Stomach (tissue), 4 donors: ENCODE data around the gene SH3TC1.

Experiments
- POLR2A ChIP-seq, 4 donors: fragments of 450-650 bp; IDR thresholded peaks; one replicate each; pipeline ENCODE4 v1.6.1; 2016; ENCODE audit warnings: antibody characterized with exemption in 4 of 4, control low read depth in 2 of 4, mild to moderate bottlenecking in 1 of 4, moderate library complexity in 1 of 4
- TF ChIP-seq, protein P1 (sequence below), 7 experiments: fragments of 450-650 bp in 4 of 7; fragments of 200-600 bp in 3 of 7; sonication (generic) in 3 of 7; IDR thresholded peaks; one replicate each; pipeline ENCODE4 v1.5.1; 2016 to 2019; ENCODE audit warnings: antibody characterized with exemption in 7 of 7, control low read depth in 2 of 7, mild to moderate bottlenecking in 1 of 7

DNA sequence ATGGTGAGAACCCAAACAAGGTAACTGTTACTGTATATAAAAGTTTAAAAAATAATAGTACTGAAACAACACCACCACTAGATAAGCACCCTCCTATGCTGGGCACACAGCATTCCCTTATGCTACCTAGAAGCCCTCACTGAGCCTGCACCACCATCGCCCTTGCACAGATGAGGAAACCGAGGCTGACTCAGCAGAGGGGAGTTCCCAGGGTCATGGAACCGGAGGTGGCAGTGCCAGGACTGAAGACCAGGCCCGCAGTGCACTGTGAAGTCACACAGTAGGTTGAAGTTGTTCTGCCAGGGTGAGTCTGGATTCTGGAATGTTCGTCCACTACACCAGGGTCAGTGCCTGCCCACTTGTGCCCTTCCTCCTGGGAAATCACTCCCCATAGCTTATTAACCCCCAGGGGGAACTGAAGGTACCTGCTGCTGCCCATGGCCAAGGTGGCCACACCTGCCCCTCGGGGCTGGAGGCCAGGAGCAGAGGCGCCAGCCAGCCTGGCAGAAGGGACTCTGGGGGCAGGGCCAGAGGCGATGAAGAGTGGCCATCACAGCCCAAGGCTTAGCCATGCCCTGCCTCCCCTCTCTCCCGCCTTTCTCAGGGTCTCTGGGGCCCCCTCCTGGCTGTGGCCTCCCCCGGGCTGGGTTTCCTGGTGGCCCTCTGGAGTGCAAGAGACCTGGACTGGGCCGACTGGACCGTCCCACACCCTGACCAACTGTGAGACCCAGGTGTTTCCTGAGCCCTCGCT lies 25.4 kb upstream of the SH3TC1 start:
- TF ChIP-seq, protein P1, sequence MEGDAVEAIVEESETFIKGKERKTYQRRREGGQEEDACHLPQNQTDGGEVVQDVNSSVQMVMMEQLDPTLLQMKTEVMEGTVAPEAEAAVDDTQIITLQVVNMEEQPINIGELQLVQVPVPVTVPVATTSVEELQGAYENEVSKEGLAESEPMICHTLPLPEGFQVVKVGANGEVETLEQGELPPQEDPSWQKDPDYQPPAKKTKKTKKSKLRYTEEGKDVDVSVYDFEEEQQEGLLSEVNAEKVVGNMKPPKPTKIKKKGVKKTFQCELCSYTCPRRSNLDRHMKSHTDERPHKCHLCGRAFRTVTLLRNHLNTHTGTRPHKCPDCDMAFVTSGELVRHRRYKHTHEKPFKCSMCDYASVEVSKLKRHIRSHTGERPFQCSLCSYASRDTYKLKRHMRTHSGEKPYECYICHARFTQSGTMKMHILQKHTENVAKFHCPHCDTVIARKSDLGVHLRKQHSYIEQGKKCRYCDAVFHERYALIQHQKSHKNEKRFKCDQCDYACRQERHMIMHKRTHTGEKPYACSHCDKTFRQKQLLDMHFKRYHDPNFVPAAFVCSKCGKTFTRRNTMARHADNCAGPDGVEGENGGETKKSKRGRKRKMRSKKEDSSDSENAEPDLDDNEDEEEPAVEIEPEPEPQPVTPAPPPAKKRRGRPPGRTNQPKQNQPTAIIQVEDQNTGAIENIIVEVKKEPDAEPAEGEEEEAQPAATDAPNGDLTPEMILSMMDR (IDR thresholded peaks at IDR 0.05): no peak
- TF ChIP-seq POLR2A (IDR thresholded peaks at IDR 0.05): no peak
